ENCODE data around the gene CEBPZ. TPM values are rescaled to one million over a fixed set of nuclear protein-coding genes. Genes with fewer than 3 reads are reported as not detected.

Gene CEBPZ
- total and polyA plus RNA-seq, 10 of the 15 experiments (the other 5 are each of a cell fraction or from before 2014, with no cell fraction given): 29.4 to 89.2 (median 49.5) TPM

DNA sequence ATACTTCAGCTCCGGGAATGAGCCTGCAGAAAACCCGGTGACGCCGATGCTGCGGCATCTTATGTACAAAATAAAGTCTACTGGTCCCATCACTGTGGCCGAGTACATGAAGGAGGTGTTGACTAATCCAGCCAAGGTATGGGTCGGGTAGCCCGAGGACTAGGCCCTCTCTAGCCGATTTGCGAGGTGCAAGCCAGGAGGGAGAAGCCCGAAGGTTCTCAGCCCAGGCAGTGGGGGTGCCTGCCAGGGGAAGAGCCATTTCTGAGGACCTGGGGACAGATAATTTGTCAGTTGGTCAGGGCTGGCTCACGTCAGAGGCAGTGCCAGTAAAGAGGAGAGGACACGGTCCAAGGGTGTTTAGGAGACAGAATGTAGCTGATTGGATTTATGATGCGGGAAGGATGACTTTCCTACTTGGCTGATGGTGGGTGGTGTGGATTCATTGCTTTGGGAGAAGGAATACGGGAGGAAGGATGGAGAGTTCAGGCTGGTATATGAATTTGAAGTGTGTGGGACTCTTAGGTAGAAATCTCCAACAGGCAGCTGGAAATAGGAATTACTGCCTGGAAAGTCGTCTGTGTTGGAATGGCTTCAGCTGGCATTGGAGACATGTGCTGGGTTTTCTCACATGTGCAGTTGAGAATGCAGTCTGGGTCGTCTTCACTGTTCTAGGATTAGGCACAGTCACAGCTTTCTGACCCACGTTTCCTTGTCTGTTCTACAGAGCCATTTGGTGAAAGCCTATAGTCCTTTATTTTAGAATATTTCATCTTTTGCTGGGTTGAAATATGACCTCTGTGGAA, 936 bp upstream of the CEBPZ start:
- 7% methylated on average over 18 of the region's 18 CpGs for WGBS (ENCODE audit: insufficient coverage, insufficient replicate concordance, low lambda C conversion rate, missing lambda C conversion rate)
- Histone ChIP-seq H3K36me3 (ENCODE audit: control insufficient read depth in 2 of 2, insufficient read depth in 2 of 2, low read length in 1 of 2) (peaks cover 0 to 8% of the 10 kb centered on the region in 2 experiments; a peak in 1 of 4 replicates), H3K4me2 (ENCODE audit: control insufficient read depth, insufficient read depth) (peak overlapping the region; percentile 52), H4K20me1 (ENCODE audit: control insufficient read depth, insufficient read depth) (no peaks in the 10 kb centered on the region), H3K4me1 (ENCODE audit: control insufficient read depth, insufficient read depth, low read length) (no peaks in the 10 kb centered on the region), H3K9ac (ENCODE audit: control insufficient read depth, insufficient read depth, low read length) (peak overlapping the region; percentile 87), H3K27ac (ENCODE audit: control insufficient read depth, insufficient read depth) (peak overlapping the region; percentile 87), H3K27me3 (replicated peaks in 1 of 2; ENCODE audit: control insufficient read depth in 2 of 2, insufficient read depth in 2 of 2, low read length in 1 of 2) (no peaks in the 10 kb centered on the region), H3K79me2 (ENCODE audit: control insufficient read depth, insufficient read depth, low read length) (peaks cover 58% of the 10 kb centered on the region), H3K4me3 (peak overlapping the region; percentile 91), H3K9me3 (replicated peaks; ENCODE audit: control insufficient read depth, insufficient read depth, low read length) (no peaks in the 10 kb centered on the region), H2AFZ (ENCODE audit: control insufficient read depth, low read depth, low read length) (peak overlapping the region; percentile 82)
- in situ Hi-C loops (cut with MboI): no loop called here
- ChIA-PET POLR2A (interaction anchor here (0.6 to 2.4 kb wide), 7 partner anchors 12 to 265 kb away, joined by 3 to 11 read pairs (median 4); partner anchors contain the start of genes CEBPZOS and EIF2AK2), CTCF (interaction anchor here (0.8 to 1.1 kb wide), 3 partner anchors 31 to 145 kb away, joined by 3 to 4 read pairs (median 3); no protein-coding TSS in a partner anchor), RAD21 (ENCODE audit: unreplicated experiment) (interaction anchor here (0.6 to 1.4 kb wide), 4 partner anchors 12 to 600 kb away, joined by 3 to 5 read pairs (median 4); partner anchors contain the start of gene EIF2AK2), SMC1A (ENCODE audit: uncharacterized antibody, unreplicated experiment) (interaction anchor here (0.9 to 2.1 kb wide), 7 partner anchors 10 to 63 kb away, joined by 3 to 6 read pairs (median 4); partner anchors contain the start of gene CEBPZOS)
- ATAC-seq (peak; percentile 30), DNase-seq (ENCODE audit: low read depth, low spot score) (no peak), FAIRE-seq (no peak)
- TF ChIP-seq POLR2AphosphoS2 (IDR thresholded peaks at IDR 0.05; ENCODE audit: low read depth, low read length): no peak
- no peak for TF ChIP-seq SUZ12 (IDR thresholded peaks at IDR 0.05; ENCODE audit: unreplicated experiment)
- TF ChIP-seq TCF3 (IDR thresholded peaks at IDR 0.05; ENCODE audit: borderline replicate concordance, insufficient read depth, low read depth, low read length): no peak
- 0 out of 2 replicates have a peak, but pooled peaks have one; percentile 20 for TF ChIP-seq WRNIP1 (IDR thresholded peaks at IDR 0.05; ENCODE audit: borderline replicate concordance, low read depth, low read length)
- BruUV-seq (replicated peaks): TSS peak; percentile 76
- intact Hi-C loops (cut with micrococcal nuclease; ENCODE audit: unreplicated experiment): loop anchor here (5.0 kb wide), 1 partner anchor 75 kb away; the partner anchor contains the start of gene EIF2AK2

DNA sequence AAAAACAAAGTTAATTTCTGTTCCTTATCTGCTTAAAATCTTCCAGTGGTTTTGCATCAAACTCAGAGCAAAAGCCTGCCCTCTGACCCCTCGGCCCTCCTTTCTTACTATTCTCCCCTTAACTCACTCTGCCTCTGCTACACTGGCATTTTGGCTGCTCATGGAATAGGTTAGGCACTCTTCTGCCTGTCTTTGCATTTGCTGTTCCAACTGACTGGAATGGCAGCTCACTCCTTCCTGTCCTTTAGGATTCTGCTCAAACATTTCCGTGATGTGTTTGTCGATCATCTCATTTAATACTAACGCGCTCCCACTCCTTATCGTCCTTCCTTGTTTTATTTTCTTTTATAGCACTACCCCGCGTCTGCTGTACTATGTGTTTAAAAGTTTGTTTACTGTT, 815 bp downstream of the CEBPZ start:
- peak overlapping the region; percentile 71 for H3K4me2 ChIP-seq (ENCODE audit: control insufficient read depth, insufficient read depth)
- ChIA-PET SMC1A (ENCODE audit: uncharacterized antibody, unreplicated experiment) (no interaction called here), RAD21 (ENCODE audit: unreplicated experiment) (no interaction called here), CTCF (no interaction called here), POLR2A (no interaction called here)
- DNase-seq (ENCODE audit: low read depth, low spot score) (no peak), FAIRE-seq (no peak), ATAC-seq (no peak)
- H3K27ac ChIP-seq (ENCODE audit: control insufficient read depth, insufficient read depth): peak overlapping the region; percentile 87
- H3K36me3 ChIP-seq (ENCODE audit: control insufficient read depth in 2 of 2, insufficient read depth in 2 of 2, low read length in 1 of 2): peaks cover 0 to 8% of the 10 kb centered on the region in 2 experiments; a peak in 1 of 4 replicates
- intact Hi-C loops (cut with micrococcal nuclease; ENCODE audit: unreplicated experiment): loop anchor here (5.0 kb wide), 1 partner anchor 73 kb away; the partner anchor contains the start of gene EIF2AK2
- peaks cover 69% of the 10 kb centered on the region for H3K79me2 ChIP-seq (ENCODE audit: control insufficient read depth, insufficient read depth, low read length)
- WGBS (ENCODE audit: insufficient coverage, insufficient replicate concordance, low lambda C conversion rate, missing lambda C conversion rate): under 1% methylated on average over 8 of the region's 8 CpGs
- no TSS peak for BruUV-seq (replicated peaks)
- peak overlapping the region; percentile 87 for H3K9ac ChIP-seq (ENCODE audit: control insufficient read depth, insufficient read depth, low read length)
- peak overlapping the region; percentile 91 for H3K4me3 ChIP-seq
- peak overlapping the region; percentile 40; the same call in 1 of the 2 replicates for H2AFZ ChIP-seq (ENCODE audit: control insufficient read depth, low read depth, low read length)
- no peaks in the 10 kb centered on the region for H4K20me1 ChIP-seq (ENCODE audit: control insufficient read depth, insufficient read depth)
- TF ChIP-seq, protein P1, sequence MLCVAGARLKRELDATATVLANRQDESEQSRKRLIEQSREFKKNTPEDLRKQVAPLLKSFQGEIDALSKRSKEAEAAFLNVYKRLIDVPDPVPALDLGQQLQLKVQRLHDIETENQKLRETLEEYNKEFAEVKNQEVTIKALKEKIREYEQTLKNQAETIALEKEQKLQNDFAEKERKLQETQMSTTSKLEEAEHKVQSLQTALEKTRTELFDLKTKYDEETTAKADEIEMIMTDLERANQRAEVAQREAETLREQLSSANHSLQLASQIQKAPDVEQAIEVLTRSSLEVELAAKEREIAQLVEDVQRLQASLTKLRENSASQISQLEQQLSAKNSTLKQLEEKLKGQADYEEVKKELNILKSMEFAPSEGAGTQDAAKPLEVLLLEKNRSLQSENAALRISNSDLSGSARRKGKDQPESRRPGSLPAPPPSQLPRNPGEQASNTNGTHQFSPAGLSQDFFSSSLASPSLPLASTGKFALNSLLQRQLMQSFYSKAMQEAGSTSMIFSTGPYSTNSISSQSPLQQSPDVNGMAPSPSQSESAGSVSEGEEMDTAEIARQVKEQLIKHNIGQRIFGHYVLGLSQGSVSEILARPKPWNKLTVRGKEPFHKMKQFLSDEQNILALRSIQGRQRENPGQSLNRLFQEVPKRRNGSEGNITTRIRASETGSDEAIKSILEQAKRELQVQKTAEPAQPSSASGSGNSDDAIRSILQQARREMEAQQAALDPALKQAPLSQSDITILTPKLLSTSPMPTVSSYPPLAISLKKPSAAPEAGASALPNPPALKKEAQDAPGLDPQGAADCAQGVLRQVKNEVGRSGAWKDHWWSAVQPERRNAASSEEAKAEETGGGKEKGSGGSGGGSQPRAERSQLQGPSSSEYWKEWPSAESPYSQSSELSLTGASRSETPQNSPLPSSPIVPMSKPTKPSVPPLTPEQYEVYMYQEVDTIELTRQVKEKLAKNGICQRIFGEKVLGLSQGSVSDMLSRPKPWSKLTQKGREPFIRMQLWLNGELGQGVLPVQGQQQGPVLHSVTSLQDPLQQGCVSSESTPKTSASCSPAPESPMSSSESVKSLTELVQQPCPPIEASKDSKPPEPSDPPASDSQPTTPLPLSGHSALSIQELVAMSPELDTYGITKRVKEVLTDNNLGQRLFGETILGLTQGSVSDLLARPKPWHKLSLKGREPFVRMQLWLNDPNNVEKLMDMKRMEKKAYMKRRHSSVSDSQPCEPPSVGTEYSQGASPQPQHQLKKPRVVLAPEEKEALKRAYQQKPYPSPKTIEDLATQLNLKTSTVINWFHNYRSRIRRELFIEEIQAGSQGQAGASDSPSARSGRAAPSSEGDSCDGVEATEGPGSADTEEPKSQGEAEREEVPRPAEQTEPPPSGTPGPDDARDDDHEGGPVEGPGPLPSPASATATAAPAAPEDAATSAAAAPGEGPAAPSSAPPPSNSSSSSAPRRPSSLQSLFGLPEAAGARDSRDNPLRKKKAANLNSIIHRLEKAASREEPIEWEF (IDR thresholded peaks at IDR 0.05; ENCODE audit: insufficient replicate concordance, low read depth, low read length): no peak
- TF ChIP-seq NR2F1 (conservative IDR thresholded peaks at IDR 0.05): peak; percentile 56
- no peak for TF ChIP-seq YY1 (IDR thresholded peaks at IDR 0.05; ENCODE audit: low read depth, low read length)
- TF ChIP-seq TCF7 (IDR thresholded peaks at IDR 0.05; ENCODE audit: borderline replicate concordance): no peak
- TF ChIP-seq TBL1XR1 (IDR thresholded peaks at IDR 0.05; ENCODE audit: low read depth, low read length): no peak
- no peaks in the 10 kb centered on the region for H3K27me3 ChIP-seq (replicated peaks in 1 of 2; ENCODE audit: control insufficient read depth in 2 of 2, insufficient read depth in 2 of 2, low read length in 1 of 2)
- no peaks in the 10 kb centered on the region for H3K9me3 ChIP-seq (replicated peaks; ENCODE audit: control insufficient read depth, insufficient read depth, low read length)
- in situ Hi-C loops (cut with MboI): no loop called here
- no peaks in the 10 kb centered on the region for H3K4me1 ChIP-seq (ENCODE audit: control insufficient read depth, insufficient read depth, low read length)
